RWPE2 (cell line): ENCODE results near the gene CXCL16.

Experiments
- ATAC-seq: fragments of 200-7000 bp; cut with Tn5 transposase; 3 replicates; pipeline ENCODE4 v1.9.1; 2021; ENCODE audit warnings: low read depth
- DNase-seq: peaks from one replicate; pipeline ENCODE4 v3.0.0-alpha.2; 2020; ENCODE audit warnings: low spot score
- H3K27ac ChIP-seq: fragments of 450-650 bp; 2 replicates; pipeline ENCODE4 v1.5.1; 2017; ENCODE audit warnings: mild to moderate bottlenecking; ENCODE audit not compliant: poor library complexity, severe bottlenecking
- H3K27me3 ChIP-seq: fragments of 250-450 bp; sonication (Bioruptor Pico); 2 replicates; pipeline ENCODE4 v1.5.1; 2021; ENCODE audit warnings: mild to moderate bottlenecking, moderate library complexity; ENCODE audit not compliant: insufficient read depth, poor library complexity, severe bottlenecking
- H3K36me3 ChIP-seq: fragments of 250-450 bp; sonication (Bioruptor Pico); 2 replicates; pipeline ENCODE4 v1.5.1; 2020; ENCODE audit warnings: low read depth, mild to moderate bottlenecking, moderate library complexity
- H3K4me1 ChIP-seq: fragments of 250-450 bp; sonication (Bioruptor Pico); 2 replicates; pipeline ENCODE4 v1.5.1; 2021; ENCODE audit warnings: mild to moderate bottlenecking, moderate library complexity; ENCODE audit not compliant: insufficient read depth, poor library complexity, severe bottlenecking
- H3K4me3 ChIP-seq: fragments of 250-450 bp; sonication (Bioruptor Pico); 2 replicates; pipeline ENCODE4 v1.5.1; 2021; ENCODE audit warnings: mild to moderate bottlenecking, moderate library complexity; ENCODE audit not compliant: severe bottlenecking
- H3K9me3 ChIP-seq: fragments of 250-450 bp; sonication (Bioruptor Pico); 2 replicates; pipeline ENCODE4 v1.5.1; 2021; ENCODE audit warnings: mild to moderate bottlenecking, moderate library complexity; ENCODE audit not compliant: severe bottlenecking
- TF ChIP-seq, protein P1 (sequence below): fragments of 450-650 bp; IDR thresholded peaks from one replicate; pipeline ENCODE4 v1.5.1; 2017; ENCODE audit warnings: mild to moderate bottlenecking, moderate library complexity; ENCODE audit not compliant: poor library complexity, severe bottlenecking

The CXCL16 gene

DNA sequence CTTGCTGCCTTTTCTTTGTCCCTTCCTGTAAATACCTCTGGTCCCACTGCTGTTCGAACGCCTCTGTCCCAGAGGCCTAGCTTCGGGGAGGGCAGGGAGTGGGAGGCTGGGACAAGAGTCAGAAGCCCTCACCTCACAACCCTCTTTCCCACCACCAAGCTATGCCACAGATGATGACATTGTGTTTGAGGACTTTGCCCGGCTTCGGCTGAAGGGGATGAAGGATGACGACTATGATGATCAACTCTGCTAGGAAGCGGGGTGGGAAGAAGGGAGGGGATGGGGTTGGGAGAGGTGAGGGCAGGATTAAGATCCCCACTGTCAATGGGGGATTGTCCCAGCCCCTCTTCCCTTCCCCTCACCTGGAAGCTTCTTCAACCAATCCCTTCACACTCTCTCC lies 18.9 kb downstream of the CXCL16 start:
- no peaks in the 10 kb centered on the region for H3K9me3 ChIP-seq
- DNase-seq, result no peak
- no peaks in the 10 kb centered on the region for H3K27me3 ChIP-seq
- H3K4me3 ChIP-seq, result no peak overlapping the region
- H3K36me3 ChIP-seq, result peaks cover 10% of the 10 kb centered on the region
- H3K27ac ChIP-seq, result no peak overlapping the region
- H3K4me1 ChIP-seq, result peaks cover 8% of the 10 kb centered on the region
- TF ChIP-seq, protein P1, sequence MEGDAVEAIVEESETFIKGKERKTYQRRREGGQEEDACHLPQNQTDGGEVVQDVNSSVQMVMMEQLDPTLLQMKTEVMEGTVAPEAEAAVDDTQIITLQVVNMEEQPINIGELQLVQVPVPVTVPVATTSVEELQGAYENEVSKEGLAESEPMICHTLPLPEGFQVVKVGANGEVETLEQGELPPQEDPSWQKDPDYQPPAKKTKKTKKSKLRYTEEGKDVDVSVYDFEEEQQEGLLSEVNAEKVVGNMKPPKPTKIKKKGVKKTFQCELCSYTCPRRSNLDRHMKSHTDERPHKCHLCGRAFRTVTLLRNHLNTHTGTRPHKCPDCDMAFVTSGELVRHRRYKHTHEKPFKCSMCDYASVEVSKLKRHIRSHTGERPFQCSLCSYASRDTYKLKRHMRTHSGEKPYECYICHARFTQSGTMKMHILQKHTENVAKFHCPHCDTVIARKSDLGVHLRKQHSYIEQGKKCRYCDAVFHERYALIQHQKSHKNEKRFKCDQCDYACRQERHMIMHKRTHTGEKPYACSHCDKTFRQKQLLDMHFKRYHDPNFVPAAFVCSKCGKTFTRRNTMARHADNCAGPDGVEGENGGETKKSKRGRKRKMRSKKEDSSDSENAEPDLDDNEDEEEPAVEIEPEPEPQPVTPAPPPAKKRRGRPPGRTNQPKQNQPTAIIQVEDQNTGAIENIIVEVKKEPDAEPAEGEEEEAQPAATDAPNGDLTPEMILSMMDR, result no peak
- ATAC-seq, result no peak

DNA sequence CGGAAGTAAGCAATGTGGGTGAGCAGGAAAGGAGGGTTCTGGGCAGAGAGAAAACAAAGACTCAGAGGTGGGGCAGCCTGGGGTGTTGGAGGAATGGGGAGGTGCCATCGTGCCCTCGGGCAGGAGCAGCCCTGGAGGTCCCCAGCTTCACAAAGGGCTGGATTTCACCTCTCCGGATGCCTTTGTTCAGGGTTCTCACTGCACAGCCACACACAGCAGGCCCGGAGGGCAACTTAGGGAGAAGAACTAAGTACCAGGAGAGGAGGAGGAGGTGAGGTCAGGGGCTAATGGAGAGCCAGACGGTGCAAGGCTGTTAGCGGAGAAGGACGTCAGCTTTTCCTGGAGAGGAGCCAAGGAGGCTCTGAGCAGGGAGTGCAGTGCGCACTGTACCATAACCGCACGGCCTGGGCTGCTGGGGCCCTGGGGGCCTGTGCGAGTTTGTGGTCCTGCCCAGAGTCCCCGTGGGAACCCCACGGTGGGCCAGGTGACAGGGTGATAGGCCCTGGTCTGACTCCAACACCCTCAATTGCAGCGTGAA lies 20.0 kb downstream of the CXCL16 start:
- Histone ChIP-seq H3K36me3 (peaks cover 10% of the 10 kb centered on the region), H3K27me3 (no peaks in the 10 kb centered on the region), H3K9me3 (no peaks in the 10 kb centered on the region), H3K4me1 (peaks cover 8% of the 10 kb centered on the region), H3K27ac (no peak overlapping the region), H3K4me3 (no peak overlapping the region)
- DNase-seq (no peak), ATAC-seq (no peak)
- TF ChIP-seq, protein P1, result no peak

DNA sequence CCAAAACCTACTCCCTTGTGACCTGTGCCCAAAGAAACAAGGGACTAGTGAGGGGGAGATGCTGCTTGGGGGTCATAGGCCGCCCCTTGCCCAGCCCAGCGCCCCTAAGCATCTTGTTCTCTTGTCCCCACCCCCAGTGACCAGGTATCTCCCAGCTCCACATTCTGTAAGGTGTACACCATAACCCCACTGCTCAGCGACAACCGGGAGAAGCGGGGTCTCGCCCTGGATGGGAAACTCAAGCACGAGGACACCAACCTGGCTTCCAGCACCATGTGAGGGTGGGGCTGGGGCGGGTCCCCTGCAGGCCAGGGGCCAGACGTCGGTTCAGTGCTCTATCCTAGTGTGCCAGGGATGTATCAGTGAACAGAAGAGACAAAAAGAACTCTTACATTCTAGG lies 20.6 kb downstream of the CXCL16 start:
- peaks cover 8% of the 10 kb centered on the region for H3K4me1 ChIP-seq
- TF ChIP-seq, protein P1, result no peak
- H3K9me3 ChIP-seq, result no peaks in the 10 kb centered on the region
- DNase-seq (no peak), ATAC-seq (no peak)
- H3K36me3 ChIP-seq, result peaks cover 10% of the 10 kb centered on the region
- H3K27ac ChIP-seq, result no peak overlapping the region
- no peak overlapping the region for H3K4me3 ChIP-seq
- no peaks in the 10 kb centered on the region for H3K27me3 ChIP-seq

DNA sequence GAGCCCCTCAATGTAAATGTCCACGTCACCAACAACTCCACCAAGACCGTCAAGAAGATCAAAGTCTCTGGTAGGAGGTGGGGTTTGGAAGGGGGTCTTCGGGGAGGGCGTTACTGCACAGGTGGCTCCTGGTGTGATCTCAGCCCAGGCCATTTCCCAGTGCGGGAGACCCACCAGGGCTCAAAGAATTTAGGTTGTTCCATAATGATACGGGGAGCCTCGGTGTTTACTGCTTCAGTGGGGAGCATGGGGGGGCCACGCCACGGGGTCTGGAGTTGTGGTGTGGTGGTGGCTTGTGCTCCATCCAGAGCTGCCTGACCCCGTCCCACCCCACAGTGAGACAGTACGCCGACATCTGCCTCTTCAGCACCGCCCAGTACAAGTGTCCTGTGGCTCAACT lies 21.5 kb downstream of the CXCL16 start:
- no peaks in the 10 kb centered on the region for H3K9me3 ChIP-seq
- TF ChIP-seq, protein P1, result no peak
- peaks cover 10% of the 10 kb centered on the region for H3K36me3 ChIP-seq
- ATAC-seq (no peak), DNase-seq (no peak)
- H3K4me1 ChIP-seq, result peaks cover 8% of the 10 kb centered on the region
- no peaks in the 10 kb centered on the region for H3K27me3 ChIP-seq
- H3K27ac ChIP-seq, result no peak overlapping the region
- H3K4me3 ChIP-seq, result no peak overlapping the region

DNA sequence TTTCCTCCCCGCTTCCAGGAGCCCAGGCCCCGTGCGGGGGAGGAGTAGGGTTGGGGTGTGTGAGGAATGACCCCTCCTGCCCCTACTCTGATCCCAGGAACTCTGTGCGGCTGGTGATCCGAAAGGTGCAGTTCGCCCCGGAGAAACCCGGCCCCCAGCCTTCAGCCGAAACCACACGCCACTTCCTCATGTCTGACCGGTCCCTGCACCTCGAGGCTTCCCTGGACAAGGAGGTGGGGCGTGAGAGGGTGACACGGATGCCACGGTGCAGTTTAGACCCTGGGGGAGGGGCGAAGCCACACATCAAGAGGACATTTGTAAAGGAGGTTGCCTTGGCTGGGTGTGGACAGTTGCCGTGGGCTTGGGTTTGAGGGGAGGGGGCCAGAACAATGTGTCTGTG lies 21.9 kb downstream of the CXCL16 start:
- Histone ChIP-seq H3K27me3 (no peaks in the 10 kb centered on the region), H3K36me3 (peaks cover 10% of the 10 kb centered on the region), H3K27ac (no peak overlapping the region), H3K4me3 (no peak overlapping the region), H3K9me3 (no peaks in the 10 kb centered on the region), H3K4me1 (peaks cover 8% of the 10 kb centered on the region)
- ATAC-seq, result no peak
- TF ChIP-seq, protein P1, result no peak
- no peak for DNase-seq
